GM19351 (cell line): ENCODE results near the gene ADIPOQ.
"Not testable (repeated sequence)": the region's sequence is repeated elsewhere in the genome, so short reads cannot be mapped to it uniquely, and the experiment has no call there.

ENCODE experiments used
- ATAC-seq: cut with Tn5 transposase; IDR thresholded peaks from one replicate; pipeline ENCODE4 v1.9.1; 2021; ENCODE audit warnings: mild to moderate bottlenecking, moderate library complexity; ENCODE audit not compliant: unreplicated experiment

Gene ADIPOQ

DNA sequence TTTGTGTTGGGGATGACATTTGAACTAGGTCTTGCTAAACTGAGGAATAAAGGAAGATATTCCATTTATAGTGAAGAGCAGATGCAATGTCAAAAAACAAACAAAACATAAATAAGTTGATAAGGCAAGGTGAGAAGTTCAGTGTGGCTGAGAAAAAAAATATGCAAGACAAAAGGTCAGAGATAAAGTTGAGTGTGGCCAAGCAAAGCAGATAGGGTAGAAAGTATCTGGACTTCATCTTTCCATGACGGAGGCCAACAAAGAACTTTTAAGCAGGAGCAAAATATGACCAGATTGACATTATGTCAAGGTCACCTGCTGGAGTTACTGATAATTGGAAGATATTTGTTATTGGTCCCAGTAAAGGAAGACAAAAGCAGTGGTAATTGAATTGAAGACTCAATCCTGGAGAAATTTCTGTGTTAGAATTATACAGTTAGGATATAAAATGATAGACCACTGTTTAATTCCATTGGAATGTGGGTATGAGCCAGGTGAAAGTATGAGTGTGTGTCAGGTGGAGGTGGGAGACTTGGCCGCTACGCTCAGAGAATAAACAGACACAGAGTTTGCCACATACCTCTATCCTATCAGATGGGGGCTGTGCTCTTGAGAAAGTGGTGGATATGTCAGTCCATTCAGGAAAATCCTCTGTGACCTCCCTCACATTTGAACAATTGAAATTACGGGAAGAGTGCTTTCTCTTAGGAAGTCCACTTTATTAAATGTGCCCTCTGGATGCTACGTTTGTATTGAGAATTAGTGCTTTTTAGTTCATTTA, 28.1 kb downstream of the ADIPOQ start:
- ATAC-seq: no peak

- no peak for ATAC-seq
Measured at GRCh38 chr3:186871403-186871924, 29.0 kb downstream of the ADIPOQ start.

DNA sequence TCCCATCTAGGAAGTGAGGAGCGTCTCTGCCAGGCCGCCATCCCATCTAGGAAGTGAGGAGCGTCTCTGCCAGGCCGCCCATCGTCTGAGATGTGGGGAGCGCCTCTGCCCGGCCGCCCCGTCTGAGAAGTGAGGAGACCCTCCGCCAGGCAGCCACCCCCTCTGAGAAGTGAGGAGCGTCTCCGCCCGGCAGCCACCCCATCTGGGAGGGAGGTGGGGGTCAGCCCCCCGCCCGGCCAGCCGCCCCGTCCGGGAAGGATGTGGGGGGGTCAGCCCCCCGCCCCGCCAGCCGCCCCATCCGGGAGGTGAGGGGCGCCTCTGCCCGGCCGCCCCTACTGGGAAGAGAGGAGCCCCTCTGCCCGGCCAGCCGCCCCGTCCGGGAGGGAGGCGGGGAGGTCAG, 31.3 kb downstream of the ADIPOQ start:
- not testable (repeated sequence) for ATAC-seq

GRCh38 chr3:186874216-186874615, 31.7 kb downstream of the ADIPOQ start:
- ATAC-seq: not testable (repeated sequence)

GRCh38 chr3:186874841-186875240, 32.3 kb downstream of the ADIPOQ start:
- not testable (repeated sequence) for ATAC-seq

DNA sequence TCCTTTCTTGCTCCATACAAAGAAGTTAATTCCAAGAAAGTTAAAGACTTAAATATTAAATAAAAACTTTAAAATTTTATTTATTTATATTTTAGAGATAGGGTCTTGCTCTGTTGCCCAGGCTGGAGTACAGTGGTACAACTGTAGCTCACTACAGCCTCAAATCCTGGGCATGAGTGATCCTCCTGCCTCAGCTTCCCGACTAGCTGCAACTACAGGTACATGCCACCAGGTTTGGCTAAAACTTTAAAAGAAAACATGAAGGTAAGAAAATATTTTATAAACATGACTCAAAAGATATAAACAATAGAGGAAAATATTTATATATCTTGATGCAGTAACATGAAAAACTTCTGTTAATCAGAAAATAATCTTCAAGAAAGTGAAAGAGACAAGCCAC, 33.2 kb downstream of the ADIPOQ start:
- ATAC-seq: no peak

- no peak for ATAC-seq
Measured at GRCh38 chr3:186879781-186880180, 37.3 kb downstream of the ADIPOQ start.

DNA sequence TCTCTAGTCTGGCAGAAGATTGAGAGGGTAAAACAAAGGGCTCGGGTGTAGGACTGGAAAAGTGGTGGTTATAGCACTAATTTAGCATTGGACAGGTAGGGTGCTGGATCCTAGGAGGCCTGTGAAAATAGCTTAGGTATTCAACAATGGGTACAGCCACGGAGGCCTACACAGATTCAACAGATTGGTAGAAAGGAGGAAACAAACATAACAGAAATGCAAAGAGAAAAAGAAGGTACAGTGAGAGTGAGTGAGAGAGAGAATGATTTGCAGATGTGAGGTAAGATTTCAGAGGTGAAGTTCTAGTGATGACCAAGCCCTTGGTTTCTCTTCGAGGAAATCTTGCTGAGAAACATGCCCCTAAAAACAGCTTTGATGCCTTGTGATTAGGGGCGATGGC, 37.9 kb downstream of the ADIPOQ start:
- ATAC-seq: no peak

DNA sequence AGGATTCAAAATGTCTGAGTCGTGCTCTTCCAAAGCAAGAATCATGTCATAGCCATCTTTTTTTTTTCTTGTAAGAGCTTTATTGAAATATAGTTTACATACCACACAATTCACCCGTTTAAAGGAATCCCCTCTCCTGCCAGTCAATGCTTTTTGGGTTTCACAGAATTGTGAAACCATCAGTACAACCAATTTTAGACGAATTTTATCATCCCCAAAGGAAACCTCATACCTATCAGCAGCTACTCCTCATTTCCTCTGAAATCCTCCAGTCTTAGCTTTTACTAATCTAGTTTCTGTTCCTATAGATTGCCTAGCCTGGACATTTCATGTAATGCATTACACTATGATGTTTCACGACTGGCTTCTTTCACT, 39.6 kb downstream of the ADIPOQ start:
- no peak for ATAC-seq

DNA sequence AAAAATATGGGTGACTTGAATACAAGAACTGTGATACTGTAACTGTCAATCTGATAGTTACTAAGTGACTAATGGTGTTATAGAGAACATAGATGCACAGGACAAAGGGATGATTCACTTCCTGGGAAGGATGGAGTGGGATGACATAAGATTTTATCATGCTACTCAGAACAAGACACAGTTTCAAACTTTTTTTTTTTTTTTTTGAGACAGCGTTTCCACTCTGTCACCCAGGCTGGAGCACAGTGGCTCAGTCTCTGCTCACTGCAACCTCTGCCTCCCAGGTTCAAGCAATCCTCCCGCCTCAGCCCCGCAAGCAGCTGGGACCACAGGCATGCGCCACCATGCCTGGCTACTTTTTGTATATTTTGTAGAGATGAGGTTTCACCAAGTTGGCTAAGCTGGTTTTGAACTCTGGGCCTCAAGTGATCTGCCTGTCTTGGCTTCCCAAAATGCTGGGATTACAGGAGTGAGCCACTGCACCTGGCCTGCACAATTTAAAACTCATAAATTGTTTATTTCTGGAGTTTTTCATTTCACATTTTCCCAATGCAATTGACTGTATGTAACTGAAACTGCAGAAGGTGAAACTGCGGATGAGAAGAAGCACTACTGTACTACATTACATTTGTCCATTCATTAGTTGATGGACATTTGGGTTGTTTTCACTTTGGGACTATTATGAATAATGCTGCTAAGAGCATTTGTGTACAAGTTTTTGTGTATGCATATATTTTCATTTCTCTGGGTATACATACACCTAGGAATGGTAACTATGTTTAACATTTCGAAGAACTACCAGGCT, 40.6 kb downstream of the ADIPOQ start:
- ATAC-seq: no peak

GRCh38 chr3:186883686-186884058, 41.2 kb downstream of the ADIPOQ start:
- no peak for ATAC-seq

DNA sequence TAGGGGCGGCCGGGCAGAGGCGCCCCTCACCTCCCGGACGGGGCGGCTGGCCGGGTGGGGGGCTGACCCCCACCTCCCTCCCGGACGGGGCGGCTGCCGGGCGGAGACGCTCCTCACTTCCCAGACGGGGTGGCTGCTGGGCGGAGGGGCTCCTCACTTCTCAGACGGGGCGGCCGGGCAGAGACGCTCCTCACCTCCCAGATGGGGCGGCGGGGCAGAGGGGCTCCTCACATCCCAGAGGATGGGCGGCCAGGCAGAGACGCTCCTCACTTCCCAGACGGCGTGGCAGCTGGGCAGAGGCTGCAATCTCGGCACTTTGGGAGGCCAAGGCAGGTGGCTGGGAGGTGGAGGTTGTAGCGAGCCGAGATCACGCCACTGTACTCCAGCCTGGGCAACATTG, 42.4 kb downstream of the ADIPOQ start:
- not testable (repeated sequence) for ATAC-seq

DNA sequence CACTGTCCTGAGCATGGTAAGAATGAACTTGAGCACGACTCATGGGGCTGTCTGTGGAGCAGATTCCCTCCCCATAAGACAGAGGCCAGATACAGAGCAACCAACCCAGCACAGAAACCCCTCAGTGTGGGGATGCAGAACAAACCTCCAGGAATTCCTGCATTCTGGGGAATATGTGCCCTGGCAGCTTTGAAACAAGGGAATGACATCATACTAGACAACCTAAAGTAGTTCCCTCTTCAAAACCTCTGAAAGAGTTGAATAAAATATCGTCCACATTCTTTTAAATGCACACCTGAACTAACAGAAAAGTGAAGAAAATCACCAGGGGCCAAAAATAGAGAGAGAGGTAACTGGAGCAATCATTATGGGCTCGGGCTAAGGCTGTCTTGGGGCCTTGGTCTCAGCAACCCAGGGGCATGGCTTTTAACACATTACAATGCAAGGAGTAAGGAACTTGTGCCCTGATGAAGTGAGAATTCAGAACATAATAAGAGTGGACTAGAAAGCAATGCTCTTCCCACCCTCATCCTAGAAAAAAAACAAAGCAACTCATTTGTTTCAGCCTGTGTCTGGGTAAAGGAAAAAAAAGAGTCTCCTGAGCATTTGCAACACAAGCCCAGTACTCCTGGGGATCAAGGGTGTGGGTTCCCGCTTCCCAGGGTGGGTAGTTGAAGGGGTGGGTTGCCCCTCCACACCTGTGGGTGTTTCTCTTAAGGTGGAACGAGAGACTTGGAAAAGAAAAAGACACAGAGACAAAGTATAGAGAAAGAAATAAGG, 43.9 kb downstream of the ADIPOQ start:
- ATAC-seq: no peak

DNA sequence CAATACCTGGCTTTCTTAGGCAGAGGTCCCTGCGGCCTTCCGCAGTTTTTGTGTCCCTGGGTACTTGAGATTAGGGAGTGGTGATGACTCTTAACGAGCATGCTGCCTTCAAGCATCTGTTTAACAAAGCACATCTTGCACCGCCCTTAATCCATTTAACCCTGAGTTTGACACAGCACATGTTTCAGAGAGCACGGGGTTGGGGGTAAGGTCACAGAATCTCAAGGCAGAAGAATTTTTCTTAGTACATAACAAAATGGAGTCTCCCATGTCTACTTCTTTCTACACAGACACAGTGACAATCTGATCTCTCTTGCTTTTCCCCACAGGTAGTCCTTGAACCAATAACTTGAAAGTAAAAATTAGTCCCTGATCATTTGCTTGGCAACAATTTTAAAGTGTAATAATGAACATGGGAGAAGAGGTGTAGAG, 45.0 kb downstream of the ADIPOQ start:
- ATAC-seq: not testable (repeated sequence)

GRCh38 chr3:186888569-186888968, 46.1 kb downstream of the ADIPOQ start:
- no peak for ATAC-seq

DNA sequence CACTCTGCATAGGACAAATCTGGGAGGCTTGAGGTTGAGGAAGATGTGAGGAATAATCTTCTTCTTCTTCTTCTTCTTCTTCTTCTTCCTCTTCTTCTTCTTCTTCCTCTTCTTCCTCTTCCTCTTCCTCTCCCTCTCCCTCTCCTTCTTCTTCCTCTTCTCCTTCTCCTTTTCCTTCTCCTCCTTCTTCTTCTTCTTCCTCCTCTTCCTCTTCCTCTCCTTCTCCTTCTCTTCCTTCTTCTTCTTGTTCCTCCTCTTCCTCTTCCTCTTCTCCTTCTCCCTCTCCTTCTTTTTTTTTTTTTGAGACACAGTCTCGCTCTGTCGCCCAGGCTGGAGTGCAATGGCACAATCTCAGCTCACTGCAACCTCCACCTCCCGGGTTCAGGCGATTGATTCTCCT, 47.2 kb downstream of the ADIPOQ start:
- ATAC-seq: not testable (repeated sequence)

DNA sequence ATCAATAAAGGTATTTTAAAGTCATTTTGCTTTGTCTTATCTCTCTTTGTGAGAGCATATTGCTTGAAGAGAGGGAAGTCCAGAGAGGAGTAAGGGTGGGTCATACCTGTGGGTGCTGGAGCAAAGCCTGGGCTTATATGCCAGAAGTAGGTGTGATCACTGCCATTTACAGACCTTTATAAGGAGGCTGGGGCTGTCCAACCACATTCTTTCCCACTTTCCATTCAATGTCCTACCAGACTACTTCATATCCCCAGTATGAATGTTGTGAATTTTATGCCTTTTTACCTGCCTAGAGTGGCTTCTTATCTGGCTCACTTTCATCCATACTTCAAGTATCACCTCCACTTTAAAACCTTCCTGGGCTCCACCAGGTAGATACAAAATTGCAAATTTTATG, 48.4 kb downstream of the ADIPOQ start:
- no peak for ATAC-seq

DNA sequence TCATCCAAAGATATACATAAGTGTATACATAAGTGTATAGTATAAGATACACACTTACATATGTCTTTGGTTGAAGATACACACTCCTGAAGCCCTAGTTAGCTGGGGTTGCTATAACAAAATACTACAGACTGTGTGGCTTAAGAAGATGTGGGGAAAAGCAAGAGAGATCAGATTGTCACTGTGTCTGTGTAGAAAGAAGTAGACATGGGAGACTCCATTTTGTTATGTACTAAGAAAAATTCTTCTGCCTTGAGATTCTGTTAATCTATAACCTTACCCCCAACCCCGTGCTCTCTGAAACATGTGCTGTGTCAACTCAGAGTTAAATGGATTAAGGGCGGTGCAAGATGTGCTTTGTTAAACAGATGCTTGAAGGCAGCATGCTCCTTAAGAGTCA, 50.6 kb downstream of the ADIPOQ start:
- ATAC-seq: not testable (repeated sequence)

DNA sequence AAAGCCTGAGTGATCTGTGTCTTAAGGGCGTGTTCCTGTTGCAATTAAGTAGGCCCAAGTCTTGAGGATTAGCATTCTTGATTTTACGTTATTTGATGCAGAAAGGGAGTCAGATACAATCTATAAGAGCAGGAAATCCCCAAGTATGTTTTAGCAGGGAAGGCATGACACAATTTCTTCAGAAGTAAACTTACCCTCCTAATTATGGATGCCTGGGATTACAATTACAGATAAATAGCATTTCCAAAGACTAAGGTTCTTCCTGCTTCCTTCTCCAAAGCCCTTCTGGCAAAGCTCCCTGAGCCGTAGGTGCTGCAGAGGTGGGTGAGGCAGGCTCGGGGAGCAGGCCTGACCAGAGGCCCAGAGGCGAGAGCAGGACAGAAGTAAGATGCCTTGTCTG, 52.9 kb downstream of the ADIPOQ start:
- ATAC-seq: no peak

GRCh38 chr3:186896006-186896405, 53.5 kb downstream of the ADIPOQ start:
- no peak for ATAC-seq

DNA sequence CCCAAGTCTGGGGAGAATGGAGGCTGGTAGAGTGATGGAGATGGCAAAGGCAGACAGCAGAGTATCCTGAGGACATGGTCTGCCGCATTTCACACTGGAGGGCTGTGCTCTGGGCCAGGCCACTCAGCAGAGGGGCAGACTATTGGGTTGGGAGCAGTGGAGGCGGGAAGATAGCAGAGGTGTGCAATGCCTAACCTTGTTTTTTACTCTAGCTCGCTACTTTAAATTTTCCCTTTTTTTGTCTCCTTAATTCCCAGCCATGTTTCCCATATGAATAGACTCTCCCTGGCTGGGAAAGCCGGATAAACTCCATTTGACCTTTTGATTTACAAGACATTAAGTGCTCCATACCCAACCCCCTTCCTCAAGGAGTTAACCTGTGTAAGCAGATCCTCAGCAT, 54.4 kb downstream of the ADIPOQ start:
- no peak for ATAC-seq
